ENCODE data around the gene TRAPPC10. TPM values are rescaled to one million over a fixed set of nuclear protein-coding genes. Genes with fewer than 3 reads are reported as not detected.
A peak's percentile ranks its signal among the peaks of the same experiment; 100 is the strongest.

TRAPPC10 gene
- total and polyA plus RNA-seq, 2 donors (not counting 1 experiment from before 2014, with no cell fraction given), result 61.7 to 145 TPM

GRCh38 chr21:44024887-44025353 is 12.8 kb downstream of the TRAPPC10 start:
- peak overlapping the region; percentile 13 for H3K27ac Mint-ChIP-seq
- no peaks in the 10 kb centered on the region for H3K27me3 Mint-ChIP-seq
- H3K4me1 Mint-ChIP-seq, result peaks cover 70% of the 10 kb centered on the region
- H3K36me3 ChIP-seq (replicated peaks in 1 of 2; ENCODE audit: control extremely low read depth in 1 of 2, control insufficient read depth in 1 of 2, extremely low read depth in 1 of 2, insufficient read depth in 2 of 2, low read length in 1 of 2), result no peaks in the 10 kb centered on the region
- H3K9me3 Mint-ChIP-seq (ENCODE audit: insufficient read depth), result no peaks in the 10 kb centered on the region
- intact Hi-C loops (cut with micrococcal nuclease), result no loop called here
- DNase-seq, result no peak
- ChIA-PET POLR2A (no interaction called here), CTCF (no interaction called here)
- 66% methylated on average over 4 of the region's 8 CpGs for WGBS (ENCODE audit: insufficient coverage)
- H2AFZ ChIP-seq (ENCODE audit: insufficient read depth, low read depth, low read length, poor library complexity, severe bottlenecking), result no peak overlapping the region
- no peak overlapping the region for H3K27ac ChIP-seq (ENCODE audit: low read length in 2 of 2)
- TF ChIP-seq CTCF (IDR thresholded peaks at IDR 0.05) (no peak), EZH2 (IDR thresholded peaks at IDR 0.05; ENCODE audit: borderline replicate concordance, insufficient read depth, low read depth, low read length, poor library complexity, severe bottlenecking) (no peak)
- peaks cover 0 to 6% (median 3%) of the 10 kb centered on the region in 3 donors for H3K9me3 ChIP-seq (ENCODE audit: control extremely low read depth in 1 of 3, control insufficient read depth in 2 of 3, insufficient read depth in 1 of 3, low read length in 2 of 3)
- no peak for ATAC-seq (ENCODE audit: low read depth)
- no peak overlapping the region for H3K9ac ChIP-seq (ENCODE audit: low read length)
- H3K79me2 ChIP-seq (ENCODE audit: control insufficient read depth, insufficient read depth, low read length), result peaks cover 100% of the 10 kb centered on the region
- H3K4me2 ChIP-seq (replicated peaks; ENCODE audit: low read depth, low read length, poor library complexity, severe bottlenecking), result peak overlapping the region; percentile 55
- H3K27me3 ChIP-seq (replicated peaks in 1 of 4; ENCODE audit: control extremely low read depth in 1 of 4, control insufficient read depth in 3 of 4, insufficient read depth in 4 of 4, low read length in 3 of 4), result no peaks in the 10 kb centered on the region
- H3K4me3 ChIP-seq (ENCODE audit: control extremely low read depth in 1 of 5, extremely low read depth in 1 of 5, insufficient read depth in 1 of 5, low read depth in 2 of 5, low read length in 4 of 5), result no peak overlapping the region
- peaks cover 36 to 48% of the 10 kb centered on the region in 2 donors for H3K4me1 ChIP-seq (ENCODE audit: control insufficient read depth in 2 of 2, insufficient read depth in 2 of 2, low read length in 2 of 2)
- H4K20me1 ChIP-seq (ENCODE audit: control insufficient read depth, insufficient read depth, low read length, poor library complexity, severe bottlenecking), result peaks cover 97% of the 10 kb centered on the region
- peak overlapping the region; percentile 45 for H3K4me3 Mint-ChIP-seq

- Histone ChIP-seq H3K9ac (ENCODE audit: low read length) (no peak overlapping the region), H3K27ac (ENCODE audit: low read length in 2 of 2) (no peak overlapping the region), H3K4me2 (replicated peaks; ENCODE audit: low read depth, low read length, poor library complexity, severe bottlenecking) (no peak overlapping the region), H3K9me3 (ENCODE audit: control extremely low read depth in 1 of 3, control insufficient read depth in 2 of 3, insufficient read depth in 1 of 3, low read length in 2 of 3) (peaks cover 0 to 6% (median 3%) of the 10 kb centered on the region in 3 donors), H3K27me3 (replicated peaks in 1 of 4; ENCODE audit: control extremely low read depth in 1 of 4, control insufficient read depth in 3 of 4, insufficient read depth in 4 of 4, low read length in 3 of 4) (no peaks in the 10 kb centered on the region), H3K4me3 (ENCODE audit: control extremely low read depth in 1 of 5, extremely low read depth in 1 of 5, insufficient read depth in 1 of 5, low read depth in 2 of 5, low read length in 4 of 5) (no peak overlapping the region), H3K79me2 (ENCODE audit: control insufficient read depth, insufficient read depth, low read length) (peaks cover 100% of the 10 kb centered on the region), H3K4me1 (ENCODE audit: control insufficient read depth in 2 of 2, insufficient read depth in 2 of 2, low read length in 2 of 2) (peaks cover 23 to 34% of the 10 kb centered on the region in 2 donors), H4K20me1 (ENCODE audit: control insufficient read depth, insufficient read depth, low read length, poor library complexity, severe bottlenecking) (peaks cover 96% of the 10 kb centered on the region), H3K36me3 (replicated peaks in 1 of 2; ENCODE audit: control extremely low read depth in 1 of 2, control insufficient read depth in 1 of 2, extremely low read depth in 1 of 2, insufficient read depth in 2 of 2, low read length in 1 of 2) (peaks cover 1 to 8% of the 10 kb centered on the region in 2 experiments), H2AFZ (ENCODE audit: insufficient read depth, low read depth, low read length, poor library complexity, severe bottlenecking) (no peak overlapping the region)
- Mint-ChIP-seq H3K27me3 (no peaks in the 10 kb centered on the region), H3K27ac (no peak overlapping the region), H3K9me3 (ENCODE audit: insufficient read depth) (no peaks in the 10 kb centered on the region), H3K4me1 (peaks cover 58% of the 10 kb centered on the region), H3K4me3 (no peak overlapping the region)
- no peak for ATAC-seq (ENCODE audit: low read depth)
- ChIA-PET POLR2A (no interaction called here), CTCF (no interaction called here)
- intact Hi-C loops (cut with micrococcal nuclease), result no loop called here
- no peak for TF ChIP-seq EZH2 (IDR thresholded peaks at IDR 0.05; ENCODE audit: borderline replicate concordance, insufficient read depth, low read depth, low read length, poor library complexity, severe bottlenecking)
- TF ChIP-seq CTCF (IDR thresholded peaks at IDR 0.05), result no peak
- WGBS (ENCODE audit: insufficient coverage), result 100% methylated on average over 5 of the region's 8 CpGs
- no peak for DNase-seq
These were observed 15.6 kb downstream of the TRAPPC10 start for GRCh38 chr21:44027607-44028286.
